GM19035 (cell line): ENCODE measurements around the gene ERBIN.

ENCODE experiments used
- ATAC-seq: cut with Tn5 transposase; IDR thresholded peaks from one replicate; pipeline ENCODE4 v1.9.1; 2021; ENCODE audit not compliant: unreplicated experiment

ERBIN gene

DNA sequence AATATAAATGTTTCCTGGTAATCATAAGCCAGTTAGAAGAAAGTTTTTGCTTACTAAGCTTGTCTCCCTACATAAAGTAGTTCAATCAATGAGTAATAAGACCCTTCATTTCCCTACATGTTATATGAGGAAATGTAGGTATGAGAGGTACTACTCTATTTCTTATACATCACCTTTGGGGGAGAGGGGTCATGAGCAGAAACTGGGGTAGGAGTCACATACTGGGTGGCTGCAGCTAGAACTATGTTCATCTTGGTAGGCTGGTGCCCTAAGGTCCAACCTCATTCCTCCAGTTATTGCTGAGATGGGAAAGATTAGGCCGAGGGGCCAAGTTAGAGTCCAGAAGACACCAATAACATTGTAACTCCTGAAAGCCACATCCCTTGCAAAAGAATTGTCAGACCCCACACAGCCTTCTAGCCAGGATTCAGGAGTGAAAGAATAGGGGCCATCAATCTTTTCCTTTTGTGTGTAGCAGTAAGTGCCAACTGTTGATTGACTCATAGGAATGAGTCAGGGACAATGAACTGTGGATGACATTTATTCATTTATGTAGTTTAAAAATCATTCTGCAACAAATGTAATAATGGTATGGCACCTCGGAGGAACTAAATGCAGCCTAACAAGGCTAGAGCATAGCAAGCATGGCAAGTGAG, 196.1 kb downstream of the ERBIN start:
- no peak for ATAC-seq

- no peak for ATAC-seq
These were observed 202.8 kb downstream of the ERBIN start for GRCh38 chr5:66129144-66129543.

DNA sequence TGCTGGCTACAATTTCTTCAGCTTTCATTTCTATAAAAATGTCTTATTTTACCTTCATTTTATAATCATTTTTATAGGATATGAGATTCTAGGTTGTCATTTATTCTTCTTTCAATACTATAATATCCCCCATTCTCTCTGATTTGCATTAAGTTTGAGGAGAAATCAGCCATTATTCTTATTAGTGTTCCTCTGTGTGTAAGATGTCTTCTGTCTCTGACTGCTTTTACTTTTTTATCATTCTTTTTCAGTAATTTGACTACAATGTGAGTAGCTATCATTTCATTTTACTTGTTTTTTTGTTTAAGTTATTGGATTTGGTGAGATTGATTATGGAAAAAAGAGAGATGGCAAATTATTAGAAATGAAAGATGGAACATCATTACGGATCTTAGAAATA, 204.1 kb downstream of the ERBIN start:
- ATAC-seq: no peak
